ENCODE results near the gene UNC13B. TPM values are rescaled to one million over a fixed set of nuclear protein-coding genes. Genes with fewer than 3 reads are reported as not detected.
"Not testable (repeated sequence)": the region's sequence is repeated elsewhere in the genome, so short reads cannot be mapped to it uniquely, and the experiment has no call there.

UNC13B gene
- total RNA-seq, 4 donors from 2014 or later = 28.0 to 39.3 (median 34.3) TPM

DNA sequence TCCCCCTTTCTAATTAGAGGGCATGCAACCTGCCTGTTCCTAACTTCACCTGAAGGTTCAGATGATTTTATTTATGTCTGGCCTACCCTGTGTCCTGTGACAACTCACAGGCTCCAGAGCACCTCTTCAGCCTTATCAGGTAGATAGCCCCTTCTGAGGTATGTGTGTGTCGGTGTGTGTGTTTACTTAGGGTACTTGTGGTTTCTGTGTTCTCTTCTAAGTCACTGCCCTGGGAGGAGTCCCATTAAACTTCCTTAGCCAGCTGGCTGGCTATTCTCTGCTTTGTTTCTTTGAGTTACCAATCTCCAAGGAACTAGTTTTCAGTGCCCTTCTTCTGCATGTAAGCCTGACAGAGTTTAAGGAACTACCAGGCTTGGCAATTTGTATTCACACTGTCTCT, 74.9 kb downstream of the UNC13B start:
- Histone ChIP-seq H3K4me3 (no peak overlapping the region), H3K36me3 (peaks cover 0 to 36% (median 0%) of the 10 kb centered on the region in 3 donors), H3K9me3 (peaks cover 0 to 4% (median 0%) of the 10 kb centered on the region in 4 donors), H3K27ac (no peak overlapping the region), H3K27me3 (no peaks in the 10 kb centered on the region), H3K4me1 (no peaks in the 10 kb centered on the region)
- TF ChIP-seq, protein P1, sequence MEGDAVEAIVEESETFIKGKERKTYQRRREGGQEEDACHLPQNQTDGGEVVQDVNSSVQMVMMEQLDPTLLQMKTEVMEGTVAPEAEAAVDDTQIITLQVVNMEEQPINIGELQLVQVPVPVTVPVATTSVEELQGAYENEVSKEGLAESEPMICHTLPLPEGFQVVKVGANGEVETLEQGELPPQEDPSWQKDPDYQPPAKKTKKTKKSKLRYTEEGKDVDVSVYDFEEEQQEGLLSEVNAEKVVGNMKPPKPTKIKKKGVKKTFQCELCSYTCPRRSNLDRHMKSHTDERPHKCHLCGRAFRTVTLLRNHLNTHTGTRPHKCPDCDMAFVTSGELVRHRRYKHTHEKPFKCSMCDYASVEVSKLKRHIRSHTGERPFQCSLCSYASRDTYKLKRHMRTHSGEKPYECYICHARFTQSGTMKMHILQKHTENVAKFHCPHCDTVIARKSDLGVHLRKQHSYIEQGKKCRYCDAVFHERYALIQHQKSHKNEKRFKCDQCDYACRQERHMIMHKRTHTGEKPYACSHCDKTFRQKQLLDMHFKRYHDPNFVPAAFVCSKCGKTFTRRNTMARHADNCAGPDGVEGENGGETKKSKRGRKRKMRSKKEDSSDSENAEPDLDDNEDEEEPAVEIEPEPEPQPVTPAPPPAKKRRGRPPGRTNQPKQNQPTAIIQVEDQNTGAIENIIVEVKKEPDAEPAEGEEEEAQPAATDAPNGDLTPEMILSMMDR (IDR thresholded peaks at IDR 0.05) = no peak
- TF ChIP-seq EP300 (IDR thresholded peaks at IDR 0.05) (no peak), POLR2A (IDR thresholded peaks at IDR 0.05) (no peak)
- DNase-seq (ENCODE audit: low spot score in 2 of 2) = no peak
- 65 to 80% methylated on average over 1 of the region's 1 CpG for WGBS, 2 donors

DNA sequence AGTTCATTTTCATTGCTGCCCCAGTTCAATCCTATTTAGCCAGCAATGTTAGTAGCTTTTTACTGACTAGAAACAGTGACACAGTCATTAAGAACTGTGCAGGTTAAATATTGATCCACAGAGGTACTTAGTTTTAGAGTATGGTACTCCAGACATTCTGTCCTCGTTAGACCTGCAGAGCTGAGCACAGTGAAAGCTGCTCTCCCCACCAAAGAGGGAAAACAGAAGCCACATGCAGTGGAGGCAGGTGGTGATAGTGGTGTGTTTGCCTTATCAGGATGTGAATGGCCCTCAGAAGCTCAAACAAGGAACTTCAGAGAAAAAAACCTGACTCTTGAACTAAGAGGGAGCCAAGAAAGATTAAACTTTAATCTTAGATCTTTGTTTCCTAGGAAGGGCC, 75.5 kb downstream of the UNC13B start:
- H3K9me3 ChIP-seq = peaks cover 0 to 4% (median 0%) of the 10 kb centered on the region in 4 donors
- DNase-seq (ENCODE audit: low spot score in 2 of 2) = no peak
- H3K27me3 ChIP-seq = no peaks in the 10 kb centered on the region
- TF ChIP-seq EP300 (IDR thresholded peaks at IDR 0.05) (no peak), POLR2A (IDR thresholded peaks at IDR 0.05) (no peak)
- TF ChIP-seq, protein P1 (IDR thresholded peaks at IDR 0.05) = no peak
- no peaks in the 10 kb centered on the region for H3K4me1 ChIP-seq
- 61 to 70% methylated on average over 1 of the region's 1 CpG for WGBS, 2 donors
- peaks cover 0 to 36% (median 0%) of the 10 kb centered on the region in 3 donors for H3K36me3 ChIP-seq
- no peak overlapping the region for H3K4me3 ChIP-seq
- H3K27ac ChIP-seq = no peak overlapping the region

DNA sequence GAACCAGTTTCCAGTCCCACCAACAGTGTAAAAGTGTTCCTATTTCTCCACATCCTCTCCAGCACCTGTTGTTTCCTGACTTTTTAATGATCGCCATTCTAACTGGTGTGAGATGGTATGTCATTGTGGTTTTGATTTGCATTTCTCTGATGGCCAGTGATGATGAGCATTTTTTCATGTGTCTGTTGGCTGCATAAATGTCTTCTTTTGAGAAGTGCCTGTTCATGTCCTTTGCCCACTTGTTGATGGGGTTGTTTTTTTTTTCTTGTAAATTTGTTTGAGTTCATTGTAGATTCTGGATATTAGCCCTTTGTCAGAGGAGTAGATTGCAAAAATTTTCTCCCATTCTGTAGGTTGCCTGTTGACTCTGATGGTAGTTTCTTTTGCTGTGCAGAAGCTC, 84.1 kb downstream of the UNC13B start:
- not testable (repeated sequence) for H3K4me1 ChIP-seq; H3K27ac ChIP-seq; H3K4me3 ChIP-seq; DNase-seq (ENCODE audit: low spot score in 2 of 2); H3K9me3 ChIP-seq; H3K27me3 ChIP-seq
- peaks cover 0 to 19% (median 0%) of the 10 kb centered on the region in 3 donors for H3K36me3 ChIP-seq
- 100% methylated on average over 1 of the region's 1 CpG for WGBS, 2 donors

DNA sequence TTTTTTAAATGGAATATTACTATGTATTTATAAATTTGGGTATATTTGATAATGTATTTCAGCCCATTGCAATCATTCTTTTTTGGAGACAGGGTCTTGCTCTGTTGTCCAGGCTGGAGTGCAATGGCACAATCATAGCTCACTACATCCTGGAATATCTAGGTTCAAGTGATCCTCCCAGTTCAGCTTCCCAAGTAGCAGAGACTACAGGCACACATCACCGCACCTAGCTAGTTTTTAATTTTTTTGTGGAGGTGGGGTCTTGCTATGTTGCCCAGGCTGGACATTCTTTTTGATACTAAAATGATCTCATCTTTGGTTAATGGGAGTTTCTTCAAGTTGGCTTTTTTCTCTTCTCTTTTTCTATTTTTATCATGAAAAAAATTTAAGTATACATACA, 91.3 kb downstream of the UNC13B start:
- Histone ChIP-seq H3K4me3 (no peak overlapping the region), H3K27me3 (no peaks in the 10 kb centered on the region), H3K36me3 (no peaks in the 10 kb centered on the region), H3K9me3 (no peaks in the 10 kb centered on the region), H3K4me1 (peaks cover 0 to under 1% (median 0%) of the 10 kb centered on the region in 4 donors), H3K27ac (no peak overlapping the region)
- DNase-seq (ENCODE audit: low spot score in 2 of 2) = no peak
- TF ChIP-seq POLR2A (IDR thresholded peaks at IDR 0.05) (no peak), EP300 (IDR thresholded peaks at IDR 0.05) (no peak)
- TF ChIP-seq, protein P1 (IDR thresholded peaks at IDR 0.05) = no peak
- WGBS, 2 donors = 87 to 97% methylated on average over 1 of the region's 1 CpG

DNA sequence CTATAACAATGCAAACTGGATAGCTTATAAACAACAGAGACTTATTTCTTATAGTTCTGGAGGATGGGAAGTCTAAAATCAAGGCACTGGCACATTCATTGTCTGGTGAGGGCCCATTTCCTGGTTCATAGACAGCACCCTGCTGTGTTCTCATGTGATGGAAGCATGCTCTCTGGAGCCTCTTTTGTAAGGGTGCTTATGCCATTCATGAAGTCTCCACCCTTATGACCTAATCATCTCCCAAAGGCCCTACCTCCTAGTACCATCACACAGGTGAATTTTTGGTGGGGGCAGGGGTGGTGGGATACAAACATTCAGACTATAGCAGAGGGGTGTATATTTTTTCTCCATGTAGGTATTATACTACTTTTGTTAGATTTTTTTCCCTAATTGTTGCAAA, 92.4 kb downstream of the UNC13B start:
- Histone ChIP-seq H3K27ac (no peak overlapping the region), H3K36me3 (no peaks in the 10 kb centered on the region), H3K4me1 (peaks cover 0 to 8% (median 0%) of the 10 kb centered on the region in 4 donors), H3K27me3 (no peaks in the 10 kb centered on the region), H3K4me3 (no peak overlapping the region), H3K9me3 (no peaks in the 10 kb centered on the region)
- TF ChIP-seq POLR2A (IDR thresholded peaks at IDR 0.05) (no peak), EP300 (IDR thresholded peaks at IDR 0.05) (no peak)
- TF ChIP-seq, protein P1 (IDR thresholded peaks at IDR 0.05) = no peak
- no peak for DNase-seq (ENCODE audit: low spot score in 2 of 2)
